ENCODE data around the gene FBXW4.

GRCh38 chr10:101656890-101657289, 38.1 kb downstream of the FBXW4 start:
- no peak for TF ChIP-seq BRD9 (IDR thresholded peaks at IDR 0.05; ENCODE audit: low read depth, partially characterized antibody)
- TF ChIP-seq CTCF (IDR thresholded peaks at IDR 0.05 in 2 of 3, conservative IDR thresholded peaks at IDR 0.05 in 1 of 3; ENCODE audit: insufficient read depth in 2 of 3, low read depth in 1 of 3, low read length in 3 of 3): no peak
- no peak for TF ChIP-seq ZBTB11 (CRISPR knock-in tag; IDR thresholded peaks at IDR 0.05)
- TF ChIP-seq ZNF282 (CRISPR knock-in tag; IDR thresholded peaks at IDR 0.05): no peak
- TF ChIP-seq HEY1 (CRISPR knock-in tag; IDR thresholded peaks at IDR 0.05; ENCODE audit: borderline replicate concordance): no peak
- no peak for TF ChIP-seq ZNF311 (CRISPR knock-in tag; IDR thresholded peaks at IDR 0.05)
- no peak for TF ChIP-seq MAX (CRISPR knock-in tag; IDR thresholded peaks at IDR 0.05)
- no peak for TF ChIP-seq DNMT1 (IDR thresholded peaks at IDR 0.05)
- no peak for TF ChIP-seq SIN3A (IDR thresholded peaks at IDR 0.05; ENCODE audit: borderline replicate concordance in 2 of 2, control insufficient read depth in 1 of 2, low read depth in 2 of 2, low read length in 2 of 2)
- no peak for TF ChIP-seq ZSCAN29 (IDR thresholded peaks at IDR 0.05)
- TF ChIP-seq ZFX (CRISPR knock-in tag; IDR thresholded peaks at IDR 0.05): no peak
- no peak for TF ChIP-seq ELK1 (CRISPR knock-in tag; IDR thresholded peaks at IDR 0.05)

All from K562 (cell line).